ENCODE data around the gene TMEM187.
"Not testable (repeated sequence)": the region's sequence is repeated elsewhere in the genome, so short reads cannot be mapped to it uniquely, and the experiment has no call there.

Gene TMEM187

GRCh38 chrX:153973127-153974002 is 811 bp downstream of the TMEM187 start:
- TF ChIP-seq ZFX (IDR thresholded peaks at IDR 0.05; ENCODE audit: borderline replicate concordance): no peak

GRCh38 chrX:153974003-153974725 is 1.6 kb downstream of the TMEM187 start:
- peak overlapping the region; percentile 97 for H3K27ac ChIP-seq
- TF ChIP-seq, protein P1, sequence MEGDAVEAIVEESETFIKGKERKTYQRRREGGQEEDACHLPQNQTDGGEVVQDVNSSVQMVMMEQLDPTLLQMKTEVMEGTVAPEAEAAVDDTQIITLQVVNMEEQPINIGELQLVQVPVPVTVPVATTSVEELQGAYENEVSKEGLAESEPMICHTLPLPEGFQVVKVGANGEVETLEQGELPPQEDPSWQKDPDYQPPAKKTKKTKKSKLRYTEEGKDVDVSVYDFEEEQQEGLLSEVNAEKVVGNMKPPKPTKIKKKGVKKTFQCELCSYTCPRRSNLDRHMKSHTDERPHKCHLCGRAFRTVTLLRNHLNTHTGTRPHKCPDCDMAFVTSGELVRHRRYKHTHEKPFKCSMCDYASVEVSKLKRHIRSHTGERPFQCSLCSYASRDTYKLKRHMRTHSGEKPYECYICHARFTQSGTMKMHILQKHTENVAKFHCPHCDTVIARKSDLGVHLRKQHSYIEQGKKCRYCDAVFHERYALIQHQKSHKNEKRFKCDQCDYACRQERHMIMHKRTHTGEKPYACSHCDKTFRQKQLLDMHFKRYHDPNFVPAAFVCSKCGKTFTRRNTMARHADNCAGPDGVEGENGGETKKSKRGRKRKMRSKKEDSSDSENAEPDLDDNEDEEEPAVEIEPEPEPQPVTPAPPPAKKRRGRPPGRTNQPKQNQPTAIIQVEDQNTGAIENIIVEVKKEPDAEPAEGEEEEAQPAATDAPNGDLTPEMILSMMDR (IDR thresholded peaks at IDR 0.05): no peak
- TF ChIP-seq ZFX (IDR thresholded peaks at IDR 0.05; ENCODE audit: borderline replicate concordance): no peak

More at GRCh38 chrX:153973127-153974002, 811 bp downstream of the TMEM187 start:
- H3K27ac ChIP-seq: peak overlapping the region; percentile 97

GRCh38 chrX:153974726-153975286 is 2.3 kb downstream of the TMEM187 start:
- peak overlapping the region; percentile 97 for H3K27ac ChIP-seq
- TF ChIP-seq, protein P1 (IDR thresholded peaks at IDR 0.05): no peak
- no peak for TF ChIP-seq ZFX (IDR thresholded peaks at IDR 0.05; ENCODE audit: borderline replicate concordance)

DNA sequence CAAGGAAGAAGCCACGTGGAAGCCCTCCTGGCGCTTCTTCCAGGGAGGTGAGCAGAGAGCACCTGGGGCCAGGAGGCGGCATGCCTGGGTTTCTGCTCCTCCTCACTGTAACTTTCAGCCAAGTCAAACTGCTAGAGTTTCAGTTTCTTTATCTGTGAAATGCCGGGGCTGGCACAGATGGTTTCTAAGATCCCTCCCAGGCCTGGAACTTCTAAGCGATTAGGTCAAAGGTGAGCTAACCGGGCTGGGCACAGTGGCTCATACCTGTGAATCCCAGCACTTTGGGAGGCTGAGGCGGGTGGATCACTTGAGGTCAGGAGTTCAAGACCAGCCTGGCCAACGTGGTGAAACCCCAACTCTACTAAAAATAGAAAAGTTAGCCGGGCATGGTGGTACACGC is 7.8 kb downstream of the TMEM187 start:
- not testable (repeated sequence) for H3K27ac ChIP-seq

- TF ChIP-seq, protein P1 (IDR thresholded peaks at IDR 0.05): no peak
- no peak for TF ChIP-seq ZFX (IDR thresholded peaks at IDR 0.05; ENCODE audit: borderline replicate concordance)
- H3K27ac ChIP-seq: no peak overlapping the region
Observed at GRCh38 chrX:153981231-153981630, 8.7 kb downstream of the TMEM187 start.

- TF ChIP-seq, protein P1 (IDR thresholded peaks at IDR 0.05): no peak
- TF ChIP-seq ZFX (IDR thresholded peaks at IDR 0.05; ENCODE audit: borderline replicate concordance): no peak
- no peak overlapping the region for H3K27ac ChIP-seq
Observed at GRCh38 chrX:153981771-153982533, 9.4 kb downstream of the TMEM187 start.

GRCh38 chrX:153983321-153983801 is 10.8 kb downstream of the TMEM187 start:
- TF ChIP-seq, protein P1 (IDR thresholded peaks at IDR 0.05): no peak
- no peak for TF ChIP-seq ZFX (IDR thresholded peaks at IDR 0.05; ENCODE audit: borderline replicate concordance)

More at GRCh38 chrX:153983321-153983801, 10.8 kb downstream of the TMEM187 start:
- no peak overlapping the region for H3K27ac ChIP-seq

Measured in 22Rv1 (cell line).